DMS153 treated with DMSO at 0.1 percent for 48 hours (cell line): ENCODE data around the gene LBHD1.
"Not testable (repeated sequence)": the region's sequence is repeated elsewhere in the genome, so short reads cannot be mapped to it uniquely, and the experiment has no call there.

Source experiments
- DNase-seq: peaks from one replicate; lab custom pipeline; 2025; ENCODE audit not compliant: unreplicated experiment; lab: John Stamatoyannopoulos, UW

Gene LBHD1

GRCh38 chr11:62665075-62665598 is 6.9 kb downstream of the LBHD1 start, which contains the start of the genes C11orf98 and CSKMT:
Gene C11orf98 (minus strand): TSS chr11:62665210. CDS start chr11:62665169, 41 bp downstream.
Gene CSKMT (plus strand): TSS chr11:62665312. CDS start chr11:62665880, 568 bp downstream.
- peak; percentile 92 for DNase-seq

DNA sequence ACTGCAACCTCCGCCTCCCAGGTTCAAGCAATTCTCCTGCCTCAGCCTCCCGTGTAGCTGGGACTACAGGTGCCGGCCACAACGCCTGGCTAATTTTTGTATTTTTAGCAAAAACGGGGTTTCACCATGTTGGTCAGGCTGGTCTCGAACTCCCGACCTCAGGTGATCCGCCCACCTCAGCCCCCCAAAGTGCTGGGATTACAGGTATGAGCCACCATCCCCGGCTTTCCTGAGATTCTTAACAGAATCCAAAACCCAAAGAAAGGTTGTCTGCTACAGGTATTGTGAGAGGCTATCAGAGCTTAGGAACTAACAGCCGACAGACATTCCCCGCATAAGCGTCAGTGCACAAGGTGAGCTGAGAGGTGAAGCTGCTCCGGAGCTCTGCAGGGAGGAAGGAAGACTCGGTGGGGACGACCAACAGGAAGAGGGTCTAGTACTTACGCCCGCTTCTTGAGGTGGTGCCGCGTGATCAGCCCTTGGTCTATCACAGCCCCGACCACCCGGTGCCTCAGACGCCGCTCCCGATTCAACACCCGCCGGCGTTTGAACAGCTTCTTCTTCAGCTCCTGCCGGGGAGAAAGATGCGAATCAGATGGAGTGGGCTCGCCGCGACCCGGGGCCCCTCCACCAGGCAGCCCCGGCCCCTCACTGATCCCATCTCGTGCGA is 7.5 kb downstream of the LBHD1 start:
- DNase-seq = peak; percentile 58

DNA sequence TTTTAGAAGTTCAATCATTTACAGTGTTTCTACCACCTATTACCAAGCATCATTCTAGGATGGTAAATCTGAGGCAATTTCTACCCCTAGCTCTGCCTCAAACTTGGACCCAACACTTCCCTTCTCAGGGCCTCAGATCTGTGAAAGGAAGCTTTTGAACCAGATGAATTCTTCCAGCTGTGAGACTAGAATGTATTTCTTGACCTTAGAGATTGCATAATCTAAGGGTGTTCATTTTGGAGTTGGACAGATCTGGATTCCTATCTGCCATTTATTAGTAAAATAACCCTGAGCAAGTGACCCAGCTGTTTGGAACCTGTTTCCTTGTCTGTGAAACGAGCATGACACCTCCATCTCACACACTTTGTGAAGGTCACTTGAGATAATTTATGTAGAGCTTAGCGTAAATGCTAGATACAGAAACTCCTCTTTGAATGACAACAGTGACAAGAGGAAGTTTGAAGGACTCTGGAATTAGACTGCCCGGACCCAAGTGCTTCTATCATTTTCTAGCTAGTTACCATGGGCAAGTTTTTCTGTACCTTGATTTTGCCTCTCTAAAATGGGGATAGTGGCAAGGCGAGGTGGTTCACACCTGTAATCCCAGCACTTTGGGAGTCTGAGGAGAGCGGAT is 15.2 kb downstream of the LBHD1 start:
- DNase-seq = no peak

- DNase-seq = no peak
These were observed 17.8 kb downstream of the LBHD1 start for GRCh38 chr11:62654297-62654696.

DNA sequence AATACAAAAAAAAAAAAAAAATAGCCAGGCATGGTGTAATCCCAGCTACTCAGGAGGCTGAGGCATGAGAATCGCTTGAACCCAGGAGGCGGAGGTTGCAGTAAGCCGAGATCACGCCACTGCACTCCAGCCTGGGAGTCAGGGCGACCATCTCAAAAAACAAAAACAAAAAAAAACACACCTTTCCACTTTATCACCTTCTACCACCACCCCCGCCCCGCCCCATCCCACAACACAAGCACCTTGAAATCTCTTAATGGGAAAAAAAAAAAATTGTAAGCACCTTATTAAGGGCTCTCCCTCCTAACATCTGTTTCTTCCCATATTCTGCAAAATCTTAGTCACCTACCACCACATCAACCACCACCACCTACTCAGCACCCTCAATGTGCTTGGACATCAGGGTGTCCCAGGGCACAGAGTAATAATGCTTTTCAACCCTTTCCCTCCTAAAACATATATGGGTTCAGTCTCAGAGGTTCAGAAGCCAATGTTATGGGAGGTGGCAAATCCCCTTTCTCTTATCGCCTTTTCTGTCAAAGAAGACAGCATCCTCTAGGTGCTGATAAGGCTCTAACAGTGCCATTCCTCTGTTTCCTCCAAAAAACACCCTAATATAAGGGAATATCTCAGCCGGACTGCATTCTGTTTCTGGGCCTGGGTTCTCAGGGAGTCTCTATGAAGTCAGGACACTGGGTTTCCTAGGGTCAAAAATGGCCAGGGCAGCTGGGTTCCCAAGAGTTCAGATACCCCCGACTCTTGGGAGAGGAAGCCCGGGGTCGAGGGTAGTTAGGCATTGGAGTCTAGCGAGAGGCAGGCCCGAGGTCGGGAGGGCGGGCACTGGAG is 19.7 kb downstream of the LBHD1 start:
- DNase-seq = no peak

DNA sequence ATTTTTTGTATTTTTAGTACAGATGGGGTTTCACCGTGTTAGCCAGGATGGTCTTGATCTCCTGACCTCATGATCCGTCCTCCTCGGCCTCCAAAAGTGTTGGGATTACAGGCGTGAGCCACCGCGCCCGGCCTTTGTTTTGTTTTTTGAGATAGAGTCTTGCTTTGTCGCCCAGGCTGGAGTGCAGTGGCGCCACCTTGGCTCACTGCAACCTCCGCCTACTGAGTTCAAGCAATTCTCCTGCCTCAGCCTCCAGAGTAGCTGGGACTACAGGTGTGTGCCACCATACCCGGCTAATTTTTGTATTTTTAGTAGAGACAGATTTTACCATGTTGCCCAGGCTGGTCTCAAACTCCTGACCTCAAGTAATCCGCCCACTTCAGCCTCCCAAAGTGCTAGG is 21.8 kb downstream of the LBHD1 start:
- DNase-seq = not testable (repeated sequence)

DNA sequence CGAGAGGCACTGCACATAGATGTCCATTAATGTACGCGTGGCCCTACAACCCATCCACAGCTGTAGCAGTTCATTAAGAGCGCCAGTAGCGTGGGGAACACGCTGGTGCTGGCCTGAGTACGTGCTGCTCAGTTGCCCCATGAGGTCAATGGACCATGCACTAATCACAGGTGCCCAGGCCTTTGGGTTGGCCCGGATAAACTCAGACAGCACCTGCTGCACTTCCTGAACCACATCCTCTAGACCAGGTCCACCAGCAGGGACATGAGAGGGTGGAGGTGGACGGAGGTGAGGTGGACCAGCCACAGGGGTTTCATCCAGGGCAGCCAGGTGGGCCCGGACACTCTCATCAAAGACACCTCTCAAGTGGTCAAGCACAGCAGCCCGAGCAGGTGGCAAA is 22.6 kb downstream of the LBHD1 start:
- no peak for DNase-seq

GRCh38 chr11:62648967-62649364 is 23.1 kb downstream of the LBHD1 start:
- DNase-seq = no peak

DNA sequence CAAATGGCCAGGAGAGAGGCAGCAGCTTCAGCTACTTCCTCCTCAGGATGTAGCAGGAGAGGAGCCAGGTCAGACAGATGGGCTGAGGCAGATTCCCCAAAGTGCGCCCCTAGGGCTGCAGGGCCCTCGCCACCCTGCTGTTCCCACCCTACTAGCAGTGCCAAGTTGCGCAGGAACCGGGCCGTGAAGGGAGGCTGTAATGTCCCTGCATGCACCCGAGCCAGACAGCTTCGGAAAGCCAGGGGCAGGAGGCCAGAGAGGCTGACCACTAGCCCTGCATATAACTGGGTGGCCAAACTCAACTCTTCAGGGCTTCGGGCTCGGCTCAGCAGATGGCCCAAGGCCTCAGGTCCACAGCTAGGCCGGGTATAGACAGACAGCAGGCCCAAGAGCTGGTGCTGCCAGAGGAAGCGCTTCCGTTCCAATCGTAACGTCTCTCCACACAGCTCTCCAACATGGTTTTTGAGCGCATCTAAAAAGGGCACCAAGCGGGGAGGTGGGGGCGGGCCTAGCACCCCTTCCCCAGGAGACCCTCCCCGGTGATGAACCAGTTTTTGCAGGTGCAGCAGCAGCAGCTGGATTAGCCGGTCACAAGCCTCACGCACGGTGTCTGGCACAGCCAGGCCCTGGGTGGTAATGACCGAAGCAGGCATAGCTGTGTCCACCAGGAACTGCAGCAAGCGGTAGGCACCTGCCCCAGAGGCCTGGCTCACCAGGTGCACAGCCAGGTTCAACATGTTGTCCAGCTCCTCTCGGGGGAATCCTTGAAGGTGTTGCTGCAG is 23.7 kb downstream of the LBHD1 start:
- no peak for DNase-seq

DNA sequence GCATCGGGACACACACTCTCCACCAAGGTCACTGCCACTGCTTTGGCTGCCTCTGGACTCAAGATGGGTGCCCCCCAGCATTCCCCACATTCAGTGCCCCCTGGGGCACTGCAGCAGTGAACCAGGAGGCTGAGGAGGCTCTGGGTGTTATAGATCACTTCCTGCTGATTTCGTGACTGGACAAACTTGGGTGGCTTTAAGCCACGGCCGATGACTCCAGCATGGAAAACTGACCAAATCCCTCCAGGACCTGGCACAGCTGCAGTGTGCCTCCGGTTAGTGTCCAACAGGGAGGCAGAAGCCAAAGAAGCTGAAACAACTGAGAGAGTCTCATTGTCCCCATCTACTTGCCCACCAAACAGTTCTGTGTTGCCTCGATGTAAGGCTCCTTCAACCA is 24.5 kb downstream of the LBHD1 start:
- DNase-seq = no peak

DNA sequence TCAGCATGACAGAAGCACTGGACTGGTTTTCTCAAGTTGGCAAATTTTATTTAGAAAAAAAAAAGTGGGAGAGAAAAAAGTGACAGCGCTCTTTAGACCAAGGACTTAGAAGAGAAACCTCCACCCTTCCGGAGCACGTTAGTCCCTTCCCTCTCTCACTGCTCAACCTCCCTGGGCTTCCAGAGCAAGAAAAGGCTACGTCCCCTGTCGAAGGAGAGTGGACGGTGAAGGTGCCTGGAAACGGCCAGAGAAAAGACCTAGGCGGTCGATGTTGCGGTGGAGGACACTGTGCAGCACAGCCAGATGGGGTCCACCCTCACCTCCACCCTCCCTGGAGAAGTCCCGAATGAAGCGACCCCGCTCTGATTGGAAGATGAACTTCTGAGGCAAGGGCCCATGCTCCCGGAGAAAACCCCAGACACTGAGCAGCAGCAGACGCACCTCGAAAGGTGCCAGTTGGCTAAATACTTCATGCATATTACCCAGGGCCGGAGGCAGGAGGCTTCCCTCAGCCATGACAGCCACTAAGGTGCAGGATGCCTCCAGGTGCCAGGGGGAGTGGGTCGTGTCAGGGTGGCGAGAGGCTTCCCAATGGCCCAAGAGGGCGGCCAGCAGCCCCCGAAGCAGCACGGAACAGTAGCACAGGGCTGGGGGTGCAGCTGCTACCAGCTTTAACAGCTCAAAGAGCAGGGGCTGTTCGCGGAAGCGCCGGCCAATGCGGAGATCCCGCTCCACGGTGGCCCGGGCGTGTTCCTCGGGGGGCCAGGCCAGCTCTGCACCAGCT is 25.1 kb downstream of the LBHD1 start:
- DNase-seq = no peak

GRCh38 chr11:62645946-62646824 is 25.9 kb downstream of the LBHD1 start, which contains the start of gene GANAB:
Gene GANAB (minus strand): TSS chr11:62646613. CDS start chr11:62646599, 14 bp downstream.
- peak; percentile 91 for DNase-seq

GRCh38 chr11:62645671-62645945 is 26.5 kb downstream of the LBHD1 start:
- DNase-seq = no peak

- DNase-seq = no peak
These were observed 27.8 kb downstream of the LBHD1 start for GRCh38 chr11:62644220-62644619.

DNA sequence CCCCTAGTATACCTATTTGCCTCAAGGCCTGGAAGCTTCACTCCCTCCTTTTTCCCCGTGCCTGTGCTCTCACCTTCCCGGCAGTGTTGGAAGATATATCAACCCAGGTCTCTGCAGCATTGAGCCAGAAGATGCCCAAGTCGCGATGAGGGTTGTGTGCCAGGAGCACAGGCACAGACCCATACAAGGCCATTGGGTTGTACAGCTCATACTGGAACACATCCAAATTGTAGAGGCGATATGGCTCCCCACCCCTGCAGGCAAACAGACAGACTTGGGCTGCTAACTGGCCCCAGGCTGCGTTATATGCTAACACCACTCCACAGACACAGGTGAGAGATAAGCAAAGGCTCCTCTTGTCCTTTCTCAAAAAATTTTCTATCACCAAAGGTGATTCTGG is 39.6 kb downstream of the LBHD1 start:
- no peak for DNase-seq

DNA sequence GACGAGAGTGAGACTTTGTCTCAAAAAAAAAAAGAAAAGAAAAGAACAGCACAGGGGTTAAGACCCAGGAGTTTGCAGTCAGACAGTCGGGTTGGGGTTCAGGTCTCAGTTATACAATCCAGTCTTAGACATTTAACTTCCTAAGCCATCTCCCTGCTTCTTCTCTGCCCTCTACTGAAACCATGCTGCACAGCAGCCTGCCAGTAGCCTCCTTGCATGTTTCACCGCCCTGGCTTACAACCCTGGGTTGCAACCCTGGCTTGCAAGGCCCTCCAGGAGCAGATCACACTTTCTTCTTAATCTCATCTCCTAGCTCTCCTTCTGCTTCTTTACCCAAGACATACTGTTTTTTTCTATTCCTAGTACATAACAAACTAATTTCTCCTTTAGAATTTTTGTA is 44.4 kb downstream of the LBHD1 start:
- DNase-seq = no peak

DNA sequence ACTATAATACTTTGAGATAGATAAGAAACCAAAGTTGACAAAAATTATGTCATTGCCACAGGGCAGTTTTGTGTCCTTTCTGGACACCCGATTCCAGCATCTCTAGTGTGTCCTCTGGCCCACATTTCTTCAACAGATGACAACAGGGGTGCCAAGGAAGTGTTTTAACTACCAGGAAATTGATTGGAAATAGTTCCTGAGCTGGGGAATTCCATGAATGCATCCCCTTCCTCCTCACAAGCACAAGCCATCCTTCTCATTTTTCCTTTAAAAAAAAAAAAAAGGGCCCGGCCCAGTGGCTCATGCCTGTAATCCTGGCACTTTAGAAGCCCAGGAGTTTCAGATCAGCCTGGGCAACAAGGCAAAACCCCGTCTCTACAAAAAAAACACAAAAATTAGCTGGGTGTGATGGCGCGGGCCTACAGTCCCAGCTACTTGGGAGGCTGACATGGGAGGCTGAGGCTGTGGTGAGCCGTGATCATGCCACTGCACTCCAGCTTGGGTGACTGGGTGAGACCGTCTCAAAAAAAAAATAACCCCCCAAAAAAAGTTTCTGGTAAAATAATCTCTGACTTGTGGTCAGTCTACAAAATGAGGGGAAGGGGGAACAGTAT is 49.5 kb downstream of the LBHD1 start:
- DNase-seq = no peak

- peak; percentile 97 for DNase-seq
These were observed 50.2 kb downstream of the LBHD1 start, which contains the start of gene B3GAT3 for GRCh38 chr11:62621567-62622470. Gene B3GAT3 (minus strand): TSS chr11:62621986. CDS start chr11:62621947, 39 bp downstream.
